Measurements from ENCODE around the gene GLB1L3.

GLB1L3 gene

DNA sequence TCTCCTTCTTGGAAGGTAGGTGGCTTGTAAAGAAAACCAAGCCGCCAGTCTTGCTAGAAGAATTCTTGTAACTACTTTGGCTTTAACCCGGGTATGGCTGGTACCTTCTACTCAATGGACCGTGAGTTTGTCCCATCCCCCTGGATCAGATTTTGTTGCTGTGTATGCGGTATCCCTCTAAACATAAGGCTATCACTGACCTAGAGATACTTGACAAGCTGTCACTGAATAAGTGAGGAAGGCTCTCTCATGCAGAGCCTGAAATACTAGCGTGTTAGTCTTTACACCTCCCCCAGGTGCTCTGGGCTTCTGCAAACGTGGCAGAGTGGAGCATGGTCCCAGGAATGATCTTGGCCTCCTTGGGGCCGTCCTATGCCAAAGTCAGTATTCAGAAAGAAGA, 90.1 kb downstream of the GLB1L3 start:
- no peaks in the 10 kb centered on the region for H3K9me3 Mint-ChIP-seq
- H3K4me3 Mint-ChIP-seq, result no peak overlapping the region
- no peak overlapping the region for H3K27ac Mint-ChIP-seq
- H3K36me3 Mint-ChIP-seq (ENCODE audit: low read depth), result peaks cover 5% of the 10 kb centered on the region
- DNase-seq, result no peak
- TF ChIP-seq, protein P1, sequence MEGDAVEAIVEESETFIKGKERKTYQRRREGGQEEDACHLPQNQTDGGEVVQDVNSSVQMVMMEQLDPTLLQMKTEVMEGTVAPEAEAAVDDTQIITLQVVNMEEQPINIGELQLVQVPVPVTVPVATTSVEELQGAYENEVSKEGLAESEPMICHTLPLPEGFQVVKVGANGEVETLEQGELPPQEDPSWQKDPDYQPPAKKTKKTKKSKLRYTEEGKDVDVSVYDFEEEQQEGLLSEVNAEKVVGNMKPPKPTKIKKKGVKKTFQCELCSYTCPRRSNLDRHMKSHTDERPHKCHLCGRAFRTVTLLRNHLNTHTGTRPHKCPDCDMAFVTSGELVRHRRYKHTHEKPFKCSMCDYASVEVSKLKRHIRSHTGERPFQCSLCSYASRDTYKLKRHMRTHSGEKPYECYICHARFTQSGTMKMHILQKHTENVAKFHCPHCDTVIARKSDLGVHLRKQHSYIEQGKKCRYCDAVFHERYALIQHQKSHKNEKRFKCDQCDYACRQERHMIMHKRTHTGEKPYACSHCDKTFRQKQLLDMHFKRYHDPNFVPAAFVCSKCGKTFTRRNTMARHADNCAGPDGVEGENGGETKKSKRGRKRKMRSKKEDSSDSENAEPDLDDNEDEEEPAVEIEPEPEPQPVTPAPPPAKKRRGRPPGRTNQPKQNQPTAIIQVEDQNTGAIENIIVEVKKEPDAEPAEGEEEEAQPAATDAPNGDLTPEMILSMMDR (IDR thresholded peaks at IDR 0.05), result no peak
- H3K4me1 Mint-ChIP-seq, result peaks cover 5% of the 10 kb centered on the region
- peaks cover 31% of the 10 kb centered on the region for H3K27me3 Mint-ChIP-seq (ENCODE audit: low read depth, poor library complexity)

DNA sequence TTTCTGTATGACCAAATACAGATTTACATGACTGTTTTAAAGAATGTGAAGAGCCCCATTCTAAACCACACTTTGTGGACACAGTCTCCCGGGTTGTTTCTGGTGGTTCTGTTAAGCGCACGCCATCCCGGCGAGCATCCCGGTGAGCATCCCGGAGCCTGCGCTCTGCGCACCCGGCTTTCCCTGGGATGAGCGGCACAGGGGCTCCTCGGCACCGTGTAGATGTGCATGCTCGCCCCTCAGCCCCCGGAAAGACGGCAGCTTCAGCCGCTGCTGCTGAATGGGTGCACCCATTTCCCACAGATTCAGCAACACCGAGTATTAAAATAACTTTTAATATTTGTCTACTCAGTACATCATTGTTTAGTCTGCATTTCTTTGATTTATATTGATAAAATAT, 91.6 kb downstream of the GLB1L3 start:
- TF ChIP-seq, protein P1 (IDR thresholded peaks at IDR 0.05), result no peak
- DNase-seq, result no peak
- no peaks in the 10 kb centered on the region for H3K36me3 Mint-ChIP-seq (ENCODE audit: low read depth)
- H3K27me3 Mint-ChIP-seq (ENCODE audit: low read depth, poor library complexity), result peaks cover 24% of the 10 kb centered on the region
- H3K9me3 Mint-ChIP-seq, result no peaks in the 10 kb centered on the region
- peaks cover 5% of the 10 kb centered on the region for H3K4me1 Mint-ChIP-seq
- no peak overlapping the region for H3K4me3 Mint-ChIP-seq
- no peak overlapping the region for H3K27ac Mint-ChIP-seq
